CD1c-positive myeloid dendritic cell (primary cell): ENCODE measurements around the gene C19orf73.
"Not testable (repeated sequence)": the region's sequence is repeated elsewhere in the genome, so short reads cannot be mapped to it uniquely, and the experiment has no call there.

Source experiments
- DNase-seq: peaks from one replicate; pipeline ENCODE4 v3.0.0-alpha.2; 2016; ENCODE audit errors: extremely low spot score

C19orf73 gene

GRCh38 chr19:49121841-49122240 lies 2.9 kb upstream of the C19orf73 start:
- DNase-seq: not testable (repeated sequence)

- no peak for DNase-seq
Measured at GRCh38 chr19:49120868-49121267, 1.9 kb upstream of the C19orf73 start.

DNA sequence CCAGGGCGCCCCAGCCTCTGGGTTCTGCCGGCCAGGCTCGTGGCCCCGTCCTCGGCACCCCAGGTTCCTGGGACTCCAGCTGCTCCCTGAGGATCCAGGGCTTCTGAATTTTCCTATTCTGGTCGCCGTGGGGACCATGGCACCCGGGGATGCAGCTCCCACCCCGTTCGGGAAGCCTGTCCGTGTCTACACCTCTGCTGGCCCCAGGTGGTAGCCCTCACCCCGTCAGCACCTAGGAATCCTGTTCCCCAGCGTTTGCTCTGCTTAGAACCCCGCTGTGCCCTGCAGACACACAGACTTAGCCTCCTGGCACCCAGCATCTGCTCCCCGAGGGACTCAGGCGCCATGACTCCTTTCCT lies 1.4 kb upstream of the C19orf73 start:
- no peak for DNase-seq

DNA sequence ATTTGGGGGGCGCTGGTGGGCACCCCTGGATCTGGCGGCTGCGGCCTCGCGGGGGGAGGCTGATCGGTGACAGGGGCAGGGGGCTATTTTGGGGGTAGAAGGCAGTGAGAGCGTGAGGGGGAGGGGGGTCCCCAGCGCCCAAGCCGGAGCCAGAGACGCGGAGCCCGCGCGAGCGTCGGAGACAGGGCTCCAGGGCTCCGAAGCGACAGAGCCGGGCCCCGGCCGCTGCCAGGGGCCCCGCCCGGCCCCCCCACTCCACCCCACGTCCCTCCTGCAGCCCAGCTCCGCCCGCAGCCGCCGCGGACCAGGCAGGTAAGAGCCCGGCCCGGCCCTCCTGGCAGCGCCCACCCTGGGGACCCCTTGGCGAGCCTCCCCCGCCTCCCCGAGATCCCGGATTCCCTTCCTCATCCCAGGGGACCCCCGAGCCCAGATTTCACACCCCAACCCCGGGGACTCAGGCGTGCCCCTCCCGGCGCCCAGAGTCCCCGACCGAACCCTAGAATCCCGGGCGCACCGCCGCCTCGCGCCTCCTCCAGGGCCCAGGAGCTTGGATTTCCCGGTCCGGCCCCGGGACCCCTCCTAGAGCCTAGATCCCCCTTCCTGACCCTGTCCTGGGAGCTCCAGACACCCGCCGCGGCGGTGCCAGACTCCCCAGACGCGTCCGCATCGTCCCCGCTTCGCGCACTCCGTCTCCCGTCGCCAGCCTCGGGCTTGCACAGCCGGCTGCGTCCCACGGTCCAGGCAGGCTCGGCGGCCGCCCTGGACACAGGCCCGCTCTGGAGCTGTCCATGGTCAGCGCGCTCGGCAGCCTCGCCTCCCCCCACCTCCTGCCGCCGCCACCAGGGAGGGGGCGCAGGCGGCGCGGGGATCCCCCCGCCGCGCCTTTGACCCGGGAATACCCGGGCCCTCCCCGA lies 725 bp upstream of the C19orf73 start, which contains the start of gene PPFIA3:
PPFIA3 (plus strand) TSS at position 134 of the 914 bp plus-strand sequence. CDS start 8,330 bp downstream, outside the sequence.
- peak; percentile 46 for DNase-seq

DNA sequence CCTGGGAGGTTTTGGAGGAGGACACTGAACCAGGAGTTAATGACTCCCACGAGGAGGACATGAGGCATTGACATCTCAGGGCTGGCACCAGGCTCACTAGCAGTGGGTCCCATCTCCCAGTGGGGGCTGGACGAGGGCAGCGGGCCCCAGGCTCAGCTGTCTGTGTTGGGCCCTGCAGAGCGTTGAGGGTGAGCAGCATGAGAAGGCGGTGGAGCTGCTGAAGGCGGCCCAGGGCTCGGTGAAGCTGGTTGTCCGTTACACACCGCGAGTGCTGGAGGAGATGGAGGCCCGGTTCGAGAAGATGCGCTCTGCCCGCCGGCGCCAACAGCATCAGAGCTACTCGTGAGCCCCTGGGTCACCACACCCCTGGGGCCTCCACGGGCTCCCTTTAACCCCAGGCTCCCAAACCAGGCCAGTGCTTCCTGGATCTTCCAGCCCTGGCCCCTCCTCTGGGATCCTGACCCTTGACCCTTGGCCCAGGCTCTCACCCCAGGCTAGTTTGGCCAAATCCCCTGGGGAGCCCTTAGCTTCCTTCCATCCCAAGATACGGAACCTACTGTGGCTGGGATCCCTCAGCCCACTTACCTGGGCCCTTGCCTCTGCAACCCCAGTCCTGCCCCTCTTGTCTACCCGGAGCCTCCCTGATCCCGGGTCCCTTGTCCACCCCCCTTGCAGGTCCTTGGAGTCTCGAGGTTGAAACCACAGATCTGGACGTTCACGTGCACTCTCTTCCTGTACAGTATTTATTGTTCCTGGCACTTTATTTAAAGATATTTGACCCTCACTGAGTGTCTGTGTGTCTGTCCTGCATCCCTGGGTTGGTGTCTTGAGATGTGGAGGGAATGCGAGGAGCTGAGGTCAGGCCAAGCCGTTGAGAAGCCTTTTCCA lies 1.0 kb downstream of the C19orf73 start:
- no peak for DNase-seq

GRCh38 chr19:49116544-49116943 lies 2.4 kb downstream of the C19orf73 start:
- peak; percentile 87 for DNase-seq

DNA sequence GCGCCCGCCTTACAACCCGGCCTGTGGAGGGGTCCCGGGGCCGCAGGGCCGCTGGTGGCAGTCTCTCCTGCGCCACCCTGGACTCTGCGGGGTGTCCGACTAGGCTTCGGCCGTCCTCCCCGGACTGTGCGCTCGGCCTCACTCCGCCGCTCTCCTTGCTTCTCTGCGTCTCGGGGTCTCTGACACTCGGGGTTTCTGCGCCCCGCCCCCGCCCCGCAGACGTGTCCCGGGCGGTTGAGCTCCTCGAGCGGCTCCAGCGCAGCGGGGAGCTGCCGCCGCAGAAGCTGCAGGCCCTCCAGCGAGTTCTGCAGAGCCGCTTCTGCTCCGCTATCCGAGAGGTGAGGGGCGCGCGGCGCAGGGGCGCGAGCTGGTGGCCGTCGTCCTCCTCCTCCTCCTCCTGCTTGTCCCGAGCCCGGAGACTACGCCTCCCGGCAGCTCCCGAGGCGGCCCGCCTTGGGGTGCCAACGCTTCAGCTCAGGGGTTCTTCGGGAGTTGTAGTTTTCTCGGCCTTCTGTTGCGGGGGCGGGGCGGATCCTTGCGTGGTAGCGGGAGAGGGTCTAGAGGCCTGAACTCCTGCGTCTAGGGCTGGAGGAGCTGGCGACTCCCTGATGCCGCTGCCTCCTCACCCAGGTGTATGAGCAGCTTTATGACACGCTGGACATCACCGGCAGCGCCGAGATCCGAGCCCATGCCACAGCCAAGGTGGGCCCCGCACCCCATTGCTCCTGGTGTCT lies 4.1 kb downstream of the C19orf73 start:
- DNase-seq: peak; percentile 60

DNA sequence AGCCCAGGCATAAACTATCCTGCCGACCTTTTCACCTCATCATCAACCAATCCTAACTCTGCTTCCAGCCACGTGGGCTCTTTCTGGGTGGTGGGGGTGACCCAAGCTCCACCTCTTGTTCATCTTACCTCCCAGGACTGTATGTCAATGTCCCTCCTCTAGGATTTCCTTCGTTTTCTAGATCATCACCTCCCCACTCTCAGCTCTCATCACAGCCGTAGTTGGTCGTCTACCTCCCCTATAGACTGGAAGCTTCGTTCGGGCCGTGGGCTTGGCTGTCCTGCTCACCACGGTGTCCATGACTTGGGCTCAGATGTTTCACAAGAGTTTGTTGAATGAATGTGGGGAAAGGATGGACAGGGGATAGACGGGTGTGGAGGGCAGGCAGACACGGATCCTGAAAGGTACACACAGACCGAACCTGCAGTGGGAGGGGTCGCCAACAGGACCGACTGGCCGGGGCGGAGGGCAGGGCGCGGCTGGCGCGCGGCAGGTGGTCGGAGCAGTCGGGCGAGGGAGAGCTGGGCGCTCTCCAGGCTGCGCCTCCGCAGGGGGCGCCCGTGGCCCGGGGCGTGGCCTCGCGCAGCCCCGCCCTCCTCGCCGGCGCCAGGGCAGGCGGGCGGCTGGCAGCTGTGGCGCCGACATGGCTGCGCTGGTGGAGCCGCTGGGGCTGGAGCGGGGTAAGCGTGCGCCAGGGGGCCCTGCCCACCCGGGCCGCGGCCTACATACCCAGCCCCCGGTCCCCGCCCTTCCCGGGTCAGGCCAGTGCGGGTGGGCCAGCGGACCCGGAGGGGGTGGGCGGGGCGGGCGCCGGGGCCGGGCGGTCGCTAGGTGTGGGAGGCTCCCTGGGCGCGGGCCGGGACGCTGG lies 4.9 kb downstream of the C19orf73 start, which contains the start of gene LIN7B:
LIN7B (plus strand) TSS at position 609 of the 868 bp plus-strand sequence; CDS start at position 644, 35 bp downstream.
- peak; percentile 88 for DNase-seq

DNA sequence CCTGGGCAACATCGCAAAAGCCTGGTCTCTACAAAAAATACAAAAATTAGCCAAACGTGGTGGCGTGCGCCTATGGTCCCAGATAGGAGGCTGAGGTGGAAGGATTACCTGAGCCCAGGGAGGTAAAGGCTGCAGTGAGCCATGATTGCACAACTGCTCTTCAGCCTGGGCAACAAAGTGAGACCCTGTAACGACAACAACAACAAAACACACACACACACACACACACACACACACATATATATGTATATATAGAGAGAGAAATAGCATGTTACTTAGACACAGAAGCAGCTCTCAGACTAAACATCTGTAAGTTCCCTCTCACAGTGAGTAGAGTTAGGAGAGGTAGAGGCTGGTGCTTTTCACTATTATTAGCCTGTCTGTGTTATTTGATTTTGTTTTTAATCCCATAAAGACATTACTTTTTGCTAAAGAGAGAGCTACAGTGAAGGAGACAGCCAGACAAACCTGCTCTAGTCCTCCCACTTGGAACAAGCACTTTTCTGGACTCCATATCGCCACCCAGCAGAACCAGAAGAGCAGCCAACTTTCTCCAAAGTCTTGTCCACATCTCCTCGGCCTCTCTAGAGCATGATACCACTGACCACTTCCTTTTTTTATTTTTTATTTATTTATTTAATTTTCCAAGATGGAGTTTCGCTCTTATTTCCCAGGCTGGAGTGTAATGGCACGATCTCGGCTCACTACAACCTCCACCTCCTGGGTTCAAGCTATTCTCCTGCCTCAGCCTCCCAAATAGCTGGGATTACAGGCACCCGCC lies 7.5 kb downstream of the C19orf73 start:
- peak; percentile 12 for DNase-seq

- no peak for DNase-seq
Measured at GRCh38 chr19:49110567-49110966, 8.4 kb downstream of the C19orf73 start.

- no peak for DNase-seq
Measured at GRCh38 chr19:49109569-49110233, 9.2 kb downstream of the C19orf73 start.

GRCh38 chr19:49109051-49109450 lies 9.9 kb downstream of the C19orf73 start:
- no peak for DNase-seq

DNA sequence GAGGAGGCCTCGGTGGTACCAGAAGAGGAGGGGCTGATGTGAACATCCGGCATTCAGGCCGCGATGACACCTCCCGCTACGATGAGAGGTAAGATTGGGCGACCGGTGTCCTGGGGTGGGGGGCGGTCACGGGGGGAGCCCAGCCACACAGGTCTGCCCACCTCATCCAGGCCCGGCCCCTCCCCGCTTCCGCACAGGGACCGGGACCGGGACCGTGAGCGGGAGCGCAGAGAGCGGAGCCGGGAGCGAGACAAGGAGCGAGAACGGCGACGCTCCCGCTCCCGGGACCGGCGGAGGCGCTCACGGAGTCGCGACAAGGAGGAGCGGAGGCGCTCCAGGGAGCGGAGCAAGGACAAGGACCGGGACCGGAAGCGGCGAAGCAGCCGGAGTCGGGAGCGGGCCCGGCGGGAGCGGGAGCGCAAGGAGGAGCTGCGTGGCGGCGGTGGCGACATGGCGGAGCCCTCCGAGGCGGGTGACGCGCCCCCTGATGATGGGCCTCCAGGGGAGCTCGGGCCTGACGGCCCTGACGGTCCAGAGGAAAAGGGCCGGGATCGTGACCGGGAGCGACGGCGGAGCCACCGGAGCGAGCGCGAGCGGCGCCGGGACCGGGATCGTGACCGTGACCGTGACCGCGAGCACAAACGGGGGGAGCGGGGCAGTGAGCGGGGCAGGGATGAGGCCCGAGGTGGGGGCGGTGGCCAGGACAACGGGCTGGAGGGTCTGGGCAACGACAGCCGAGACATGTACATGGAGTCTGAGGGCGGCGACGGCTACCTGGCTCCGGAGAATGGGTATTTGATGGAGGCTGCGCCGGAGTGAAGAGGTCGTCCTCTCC lies 11.1 kb downstream of the C19orf73 start:
- DNase-seq: no peak

GRCh38 chr19:49106648-49107135 lies 12.3 kb downstream of the C19orf73 start:
- peak; percentile 51 for DNase-seq

GRCh38 chr19:49104229-49104864 lies 14.6 kb downstream of the C19orf73 start:
- no peak for DNase-seq

DNA sequence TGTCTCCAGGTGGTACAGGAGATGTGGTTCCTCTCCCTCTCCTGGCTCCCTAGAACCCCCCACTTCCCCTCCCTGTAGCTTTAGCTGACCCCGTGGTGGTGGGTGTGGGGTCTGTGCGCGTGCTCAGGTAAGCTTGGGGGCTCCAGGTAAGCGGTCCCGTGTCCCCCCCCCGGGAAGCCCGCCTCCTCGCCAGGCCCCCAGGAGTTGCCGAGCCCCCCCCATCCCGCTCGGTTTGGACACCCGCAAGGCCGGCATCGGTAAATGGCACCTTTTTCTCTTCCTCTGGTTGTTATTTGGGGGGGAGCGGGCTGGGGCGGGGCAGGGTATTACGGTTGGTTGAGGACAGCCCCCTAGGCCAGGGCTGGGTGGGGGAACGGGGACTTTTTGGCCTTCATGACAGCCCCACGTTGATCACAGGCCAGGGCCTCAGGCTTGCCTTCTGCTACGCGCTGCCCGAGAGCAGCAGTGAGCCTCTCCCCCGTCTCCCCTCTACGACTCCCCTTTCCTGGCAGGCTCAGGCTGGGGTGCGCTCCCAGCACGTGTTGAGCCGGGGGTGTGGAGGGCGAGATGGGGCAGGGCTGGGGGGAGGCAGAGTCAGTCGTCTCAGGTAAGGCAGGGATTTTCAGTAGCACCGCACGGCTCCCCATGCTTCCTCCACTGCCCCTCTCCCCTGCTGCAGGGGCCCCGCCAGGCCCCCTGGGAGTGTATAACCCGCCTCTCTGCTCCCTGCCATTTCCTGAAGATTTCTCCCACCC lies 15.4 kb downstream of the C19orf73 start:
- DNase-seq: no peak

DNA sequence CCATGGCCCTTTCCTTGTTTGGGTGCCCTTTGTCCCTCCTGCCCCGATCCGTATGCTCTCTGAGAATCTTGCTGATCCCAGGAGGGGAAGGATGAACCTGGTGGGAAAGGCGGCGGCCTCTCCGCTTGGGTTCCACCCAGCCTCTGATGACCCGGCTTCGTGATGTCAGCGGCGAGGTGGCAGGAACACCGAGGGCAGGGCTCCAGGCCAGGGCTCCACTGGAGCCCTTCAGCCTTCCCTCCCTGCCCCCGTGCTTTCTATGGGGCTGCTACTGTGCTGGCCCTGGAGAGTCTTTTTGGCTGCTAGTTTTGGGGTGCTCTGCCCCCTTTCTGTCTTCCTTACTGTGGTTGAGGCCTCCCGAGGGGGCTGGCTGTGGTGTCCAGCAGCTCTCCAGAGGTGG lies 16.6 kb downstream of the C19orf73 start:
- DNase-seq: no peak
